Measurements from ENCODE around the gene SLC9A8.
"Not testable (repeated sequence)": the region's sequence is repeated elsewhere in the genome, so short reads cannot be mapped to it uniquely, and the experiment has no call there.

The SLC9A8 gene, protein sequence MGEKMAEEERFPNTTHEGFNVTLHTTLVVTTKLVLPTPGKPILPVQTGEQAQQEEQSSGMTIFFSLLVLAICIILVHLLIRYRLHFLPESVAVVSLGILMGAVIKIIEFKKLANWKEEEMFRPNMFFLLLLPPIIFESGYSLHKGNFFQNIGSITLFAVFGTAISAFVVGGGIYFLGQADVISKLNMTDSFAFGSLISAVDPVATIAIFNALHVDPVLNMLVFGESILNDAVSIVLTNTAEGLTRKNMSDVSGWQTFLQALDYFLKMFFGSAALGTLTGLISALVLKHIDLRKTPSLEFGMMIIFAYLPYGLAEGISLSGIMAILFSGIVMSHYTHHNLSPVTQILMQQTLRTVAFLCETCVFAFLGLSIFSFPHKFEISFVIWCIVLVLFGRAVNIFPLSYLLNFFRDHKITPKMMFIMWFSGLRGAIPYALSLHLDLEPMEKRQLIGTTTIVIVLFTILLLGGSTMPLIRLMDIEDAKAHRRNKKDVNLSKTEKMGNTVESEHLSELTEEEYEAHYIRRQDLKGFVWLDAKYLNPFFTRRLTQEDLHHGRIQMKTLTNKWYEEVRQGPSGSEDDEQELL

DNA sequence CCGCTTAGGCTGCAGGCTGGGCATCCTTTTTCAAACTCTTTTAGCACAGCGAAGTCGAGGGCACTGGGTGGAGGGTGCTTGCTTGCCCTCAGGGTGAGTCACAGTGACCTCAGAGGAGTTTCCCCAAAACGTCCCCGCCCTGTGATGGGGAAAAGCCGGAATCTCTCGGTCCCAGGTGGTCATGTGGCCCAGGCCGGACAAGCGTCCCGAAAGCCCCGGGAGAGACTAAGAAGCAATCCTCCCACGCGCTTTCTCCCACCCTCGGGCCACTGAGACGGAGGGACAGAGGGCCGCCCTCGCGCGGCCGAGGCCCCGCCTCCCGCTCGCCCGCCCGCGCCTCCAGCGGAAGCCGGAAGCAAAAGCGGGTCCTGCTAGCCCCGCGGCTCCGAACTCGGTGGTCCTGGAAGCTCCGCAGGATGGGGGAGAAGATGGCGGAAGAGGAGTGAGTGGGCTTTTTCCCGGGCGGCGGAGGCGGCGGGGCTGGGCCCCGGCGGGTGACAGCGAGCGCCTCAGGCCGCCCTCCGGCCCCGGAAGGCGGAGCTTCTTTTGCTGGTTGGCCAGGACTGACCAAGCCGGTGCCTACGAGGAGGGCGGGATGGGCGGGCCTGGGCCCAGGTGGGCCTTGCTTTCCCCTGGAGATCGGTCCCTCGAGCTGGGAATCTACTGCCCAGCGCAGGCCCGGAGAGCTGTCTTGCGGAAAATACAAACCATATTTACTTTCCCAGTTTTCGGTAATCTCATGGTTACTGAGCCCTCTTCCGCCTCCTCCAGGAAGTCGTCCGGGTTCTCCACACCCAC is at the start of gene SLC9A8:
TSS of gene SLC9A8 (plus strand) at position 322 of the 798 bp plus-strand sequence. CDS start at position 417, 95 bp downstream.
- FAIRE-seq = no peak

DNA sequence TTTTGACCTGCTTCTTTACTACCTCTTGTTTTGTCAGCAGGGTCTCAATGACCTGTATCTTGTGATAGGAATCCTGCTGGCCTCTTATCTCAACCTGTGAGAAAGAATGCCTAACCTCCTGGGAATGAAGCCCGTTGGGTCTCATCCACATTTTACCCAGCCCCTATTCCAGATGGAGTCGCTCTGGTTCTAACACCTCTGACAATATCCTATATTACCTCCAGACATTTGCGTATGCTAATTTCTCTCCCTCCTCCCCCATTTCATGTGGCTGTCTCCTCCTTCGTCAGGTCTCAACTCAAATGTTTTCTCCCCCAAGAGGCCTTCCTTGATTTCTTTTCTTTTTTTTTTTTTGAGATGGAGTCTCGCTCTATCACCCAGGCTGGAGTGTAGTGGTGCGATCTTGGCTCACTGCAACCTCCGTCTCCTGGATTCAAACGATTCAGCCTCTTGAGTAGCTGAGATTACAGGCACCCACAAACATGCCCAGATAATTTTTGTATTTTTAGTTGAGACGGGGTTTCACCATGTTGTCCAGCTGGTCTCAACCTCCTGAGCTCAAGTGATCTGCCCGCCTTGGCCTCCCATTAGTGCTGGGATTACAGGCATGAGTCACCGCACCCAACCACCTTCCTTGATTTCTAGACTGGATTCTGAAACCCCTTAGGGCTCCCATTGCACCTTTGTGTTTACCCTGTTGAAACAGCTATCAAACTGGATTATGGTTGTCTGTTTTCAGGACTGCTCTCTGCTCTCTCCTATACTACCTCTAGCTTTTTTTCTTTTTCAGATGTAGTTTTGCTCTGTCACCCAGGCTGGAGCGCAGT is 49.5 kb upstream of the SLC9A8 start:
- no peak for FAIRE-seq

DNA sequence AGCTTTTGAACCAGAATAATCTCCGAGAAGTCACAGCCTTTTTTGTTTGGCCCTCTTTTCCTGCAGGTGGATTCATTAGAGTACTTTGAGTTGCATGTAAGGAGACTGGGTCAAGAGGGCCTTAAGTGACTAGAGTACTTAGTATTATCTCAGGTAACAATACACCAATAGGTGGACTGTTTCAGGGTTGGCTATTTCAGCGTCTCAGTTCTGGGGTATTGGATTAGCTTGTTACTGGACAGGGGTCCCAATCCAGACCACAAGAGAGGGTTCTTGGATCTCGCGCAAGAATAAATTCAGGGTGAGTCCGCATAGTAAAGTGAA is 47.3 kb upstream of the SLC9A8 start:
- FAIRE-seq = no peak

DNA sequence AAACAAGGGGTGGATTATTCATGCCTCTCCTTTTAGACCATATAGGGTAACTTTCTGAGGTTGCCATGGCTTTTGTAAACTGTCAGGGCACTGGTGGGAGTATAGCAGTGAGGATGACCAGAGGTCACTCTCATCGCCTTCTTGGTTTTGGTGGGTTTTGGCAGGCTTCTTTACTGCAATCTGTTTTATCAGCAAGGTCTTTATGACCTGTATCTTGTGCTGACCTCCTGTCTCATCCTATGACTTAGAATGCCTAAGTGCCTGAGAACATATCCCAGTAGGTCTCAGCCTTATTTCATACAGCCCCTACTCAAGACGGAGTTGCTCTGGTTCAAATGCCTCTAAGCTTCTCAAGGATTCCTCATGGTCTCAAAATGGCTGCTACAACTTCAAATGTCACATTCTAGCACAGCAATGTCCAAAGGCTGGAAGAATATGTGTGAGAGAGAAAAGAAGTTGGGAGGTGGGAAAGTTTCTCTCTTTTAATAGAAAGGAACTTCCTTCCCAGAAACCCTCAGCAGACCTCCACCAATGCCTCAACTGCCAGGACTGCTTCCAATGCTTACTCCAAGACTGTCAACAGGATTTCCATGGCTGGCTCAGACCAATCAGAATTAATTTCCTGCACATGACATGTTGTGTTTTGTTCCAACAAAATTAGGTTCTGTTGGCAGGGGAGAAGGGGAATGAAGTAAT is 46.6 kb upstream of the SLC9A8 start:
- FAIRE-seq = no peak

DNA sequence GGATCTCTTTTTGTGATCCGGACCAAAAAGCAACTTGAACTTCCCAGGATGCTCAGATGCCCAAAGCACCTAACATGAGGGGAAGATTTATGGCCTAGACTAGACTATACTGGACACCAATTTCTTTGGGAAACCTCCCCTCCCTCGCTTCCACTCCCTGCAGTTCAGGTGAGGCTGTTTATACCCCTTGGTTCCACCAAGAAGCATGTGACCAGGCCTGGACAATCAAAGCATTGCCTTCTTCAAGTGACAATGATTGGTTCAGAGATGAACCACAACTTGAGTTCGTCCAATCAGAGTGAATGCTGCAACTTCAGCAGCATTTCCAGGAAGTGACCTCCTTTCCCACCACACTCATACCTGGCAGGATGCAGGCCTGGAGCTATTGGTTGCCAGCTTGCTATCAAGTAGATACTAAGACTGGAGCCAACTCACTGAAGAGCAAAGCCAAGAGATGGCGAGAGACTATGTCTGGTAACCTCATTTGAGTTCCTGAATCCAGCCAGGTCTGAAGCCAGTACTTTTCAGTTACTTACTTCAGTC is 45.6 kb upstream of the SLC9A8 start:
- FAIRE-seq = no peak

DNA sequence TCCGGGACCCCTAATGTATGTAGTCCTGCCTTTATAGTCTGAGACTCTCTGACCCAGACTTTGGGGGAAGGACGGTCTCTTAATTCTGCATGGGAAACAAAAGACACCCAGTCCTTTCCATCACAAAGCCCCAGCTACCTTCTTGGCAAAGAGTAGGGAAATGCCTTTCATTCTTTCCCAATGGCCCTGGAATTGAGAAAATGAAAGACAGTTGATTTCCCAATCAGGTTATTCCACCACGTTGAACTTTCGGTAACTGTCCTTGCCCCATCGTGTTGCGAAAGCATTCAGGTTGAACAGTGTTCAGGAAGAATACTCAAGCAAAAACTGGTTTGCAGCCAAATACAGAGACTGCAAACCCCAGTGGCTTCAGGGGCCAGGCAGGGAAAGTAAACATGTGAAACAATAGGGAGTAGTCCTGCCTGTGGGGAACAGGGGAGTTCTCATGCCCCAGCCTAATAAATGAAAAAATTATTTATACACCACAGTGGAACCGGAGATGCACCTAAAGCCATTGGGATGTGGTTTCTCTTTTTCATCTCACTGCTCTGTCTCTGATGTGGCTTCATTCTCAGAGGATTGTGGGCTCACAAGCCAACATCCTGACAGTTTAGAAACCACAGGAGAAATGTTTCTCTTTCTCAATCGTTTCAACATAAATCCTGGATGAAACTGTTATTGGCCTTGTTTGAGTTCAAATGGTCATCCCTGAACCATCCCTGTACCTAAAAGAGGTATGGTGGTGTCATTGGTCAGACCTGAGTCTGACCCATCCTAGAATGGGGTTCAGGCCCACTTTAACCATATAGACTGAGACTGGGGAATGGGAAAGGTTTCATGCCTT is 44.2 kb upstream of the SLC9A8 start:
- no peak for FAIRE-seq

DNA sequence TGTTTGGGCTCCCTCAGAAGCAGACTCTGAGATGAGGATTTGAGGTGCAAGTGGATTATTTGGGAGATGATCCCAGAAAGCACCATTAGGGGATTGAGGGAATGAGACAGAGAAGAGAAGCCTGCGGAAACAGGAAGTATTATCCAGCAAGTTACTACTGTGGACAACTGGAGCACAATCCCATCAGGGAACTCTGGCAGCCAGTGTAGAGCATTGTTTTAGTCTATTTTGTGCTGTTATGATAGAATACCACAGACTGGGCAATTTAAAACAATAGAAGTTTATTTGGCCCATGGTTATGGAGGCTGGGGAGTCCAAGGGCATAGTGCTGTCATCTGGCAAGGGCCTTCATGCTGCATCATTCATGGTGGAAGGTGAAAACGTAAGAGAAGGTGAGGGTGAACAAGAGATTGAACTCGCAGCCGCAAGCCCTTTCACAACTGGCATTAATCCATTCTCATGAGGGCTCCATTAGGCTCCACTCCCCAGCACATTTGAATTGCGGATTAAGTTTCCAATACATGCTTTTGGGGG is 43.5 kb upstream of the SLC9A8 start:
- FAIRE-seq = no peak

DNA sequence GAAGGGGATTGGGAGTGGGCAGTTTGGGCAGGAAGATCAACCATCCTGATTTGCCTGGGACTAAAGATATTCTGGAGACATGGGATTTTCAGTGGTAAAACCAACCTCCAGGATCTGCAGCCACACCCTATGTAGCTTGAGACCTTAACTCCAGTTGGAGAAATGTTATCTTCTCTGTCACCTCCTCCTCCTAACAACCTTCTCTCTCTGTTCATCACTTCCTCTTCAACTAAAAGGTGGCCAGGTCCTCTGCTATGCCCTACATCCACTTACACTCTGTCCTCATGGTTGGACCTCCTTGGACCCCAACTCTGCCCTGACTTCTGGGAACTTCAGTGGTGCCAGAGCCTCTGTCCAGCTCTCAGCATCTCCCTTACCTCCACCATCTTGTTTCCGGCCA is 42.0 kb upstream of the SLC9A8 start:
- no peak for FAIRE-seq

DNA sequence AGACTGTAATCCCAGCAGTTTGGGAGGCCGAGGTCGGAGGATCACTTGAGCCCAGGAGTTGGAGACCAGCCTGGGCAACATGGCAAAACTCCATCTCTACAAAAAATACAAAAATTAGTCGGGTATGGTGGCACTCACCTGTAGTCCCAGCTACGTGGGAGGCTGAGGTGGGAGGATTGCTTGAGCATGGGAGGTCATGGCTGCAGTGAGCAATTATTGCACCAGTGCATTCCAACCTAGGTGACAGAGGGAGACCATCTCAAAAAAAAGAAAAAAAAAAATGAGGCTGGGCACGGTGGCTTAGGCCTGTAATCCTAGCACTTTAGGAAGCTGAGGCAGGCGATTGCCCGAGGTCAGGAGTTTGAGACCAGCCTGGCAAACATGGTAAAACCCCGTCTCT is 38.4 kb upstream of the SLC9A8 start:
- FAIRE-seq = not testable (repeated sequence)

DNA sequence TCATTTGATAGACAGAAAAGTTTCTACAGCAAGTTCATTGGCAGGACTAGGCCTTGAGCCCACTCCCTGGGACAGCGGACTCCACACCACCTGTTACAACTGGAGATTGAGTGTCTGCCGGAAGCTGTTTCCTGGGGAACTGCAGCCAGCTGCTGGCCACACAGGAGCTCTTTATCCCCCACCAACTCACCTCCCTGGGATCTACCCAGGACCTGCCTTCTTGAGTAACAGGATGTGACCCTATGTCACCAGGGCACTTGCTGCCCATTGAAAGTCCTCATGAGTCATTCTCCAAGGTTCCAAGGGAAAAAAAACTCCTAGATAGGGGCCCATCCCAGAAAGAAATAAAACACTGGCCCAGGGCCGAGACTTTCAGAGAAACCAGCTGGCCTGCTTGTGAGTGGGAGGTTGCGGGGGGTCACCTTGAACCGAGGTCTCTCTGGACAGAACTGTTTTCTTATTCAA is 37.4 kb upstream of the SLC9A8 start:
- FAIRE-seq = no peak

DNA sequence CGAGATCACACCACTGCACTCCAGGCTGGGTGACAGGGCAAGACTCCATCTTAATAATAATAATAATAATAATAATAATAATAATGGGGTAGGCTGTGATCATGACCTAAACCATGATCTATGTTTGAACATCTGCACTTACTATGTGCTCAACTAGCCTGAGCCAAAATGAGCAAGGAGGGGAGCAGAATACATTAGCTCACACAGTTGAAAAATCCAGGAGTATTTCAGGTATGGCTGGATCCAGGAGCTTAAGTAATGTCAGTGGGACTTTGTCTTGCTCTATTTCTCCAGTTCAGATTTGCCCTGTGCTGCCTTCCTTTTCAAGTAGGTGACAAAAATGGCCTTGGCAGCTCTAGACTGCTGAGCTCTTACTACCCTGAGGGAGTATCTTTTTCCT is 32.7 kb upstream of the SLC9A8 start:
- FAIRE-seq = no peak

DNA sequence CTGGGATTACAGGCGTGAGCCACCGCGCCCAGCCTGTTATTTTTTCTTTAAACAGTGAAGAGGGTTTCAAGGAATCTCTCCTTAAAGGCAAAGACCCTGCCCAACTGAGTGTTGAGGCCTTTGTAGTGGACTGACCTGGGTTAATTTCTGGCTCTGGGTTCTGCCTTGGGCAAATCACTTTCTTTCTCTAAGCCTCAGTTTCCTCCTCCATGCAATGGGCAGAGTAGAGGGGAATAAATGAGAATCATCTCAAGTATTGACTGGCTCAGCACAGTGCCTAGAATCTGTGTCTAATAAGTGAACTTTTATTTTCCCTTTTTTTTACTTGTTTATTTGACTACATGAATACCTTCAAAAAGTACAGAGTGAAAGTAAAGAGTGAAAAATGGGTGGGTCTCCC is 31.0 kb upstream of the SLC9A8 start:
- no peak for FAIRE-seq

DNA sequence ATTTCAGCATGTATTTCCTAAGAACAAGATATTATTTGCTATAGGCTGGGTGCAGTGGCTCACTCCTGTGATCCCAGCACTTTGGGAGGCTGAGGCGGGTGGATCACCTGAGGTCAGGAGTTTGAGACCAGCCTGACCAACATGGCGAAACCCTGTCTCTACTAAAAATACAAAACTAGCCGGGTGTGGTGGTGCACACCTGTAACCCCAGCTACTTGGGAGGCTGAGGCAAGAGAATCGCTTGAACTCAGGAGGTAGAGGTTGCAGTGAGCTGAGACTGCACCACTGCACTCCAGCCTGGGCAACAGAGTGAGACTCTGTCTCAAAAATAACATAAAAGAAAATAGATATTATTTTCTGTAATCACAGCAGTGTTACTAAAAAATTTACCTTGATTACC is 30.2 kb upstream of the SLC9A8 start:
- FAIRE-seq = not testable (repeated sequence)

DNA sequence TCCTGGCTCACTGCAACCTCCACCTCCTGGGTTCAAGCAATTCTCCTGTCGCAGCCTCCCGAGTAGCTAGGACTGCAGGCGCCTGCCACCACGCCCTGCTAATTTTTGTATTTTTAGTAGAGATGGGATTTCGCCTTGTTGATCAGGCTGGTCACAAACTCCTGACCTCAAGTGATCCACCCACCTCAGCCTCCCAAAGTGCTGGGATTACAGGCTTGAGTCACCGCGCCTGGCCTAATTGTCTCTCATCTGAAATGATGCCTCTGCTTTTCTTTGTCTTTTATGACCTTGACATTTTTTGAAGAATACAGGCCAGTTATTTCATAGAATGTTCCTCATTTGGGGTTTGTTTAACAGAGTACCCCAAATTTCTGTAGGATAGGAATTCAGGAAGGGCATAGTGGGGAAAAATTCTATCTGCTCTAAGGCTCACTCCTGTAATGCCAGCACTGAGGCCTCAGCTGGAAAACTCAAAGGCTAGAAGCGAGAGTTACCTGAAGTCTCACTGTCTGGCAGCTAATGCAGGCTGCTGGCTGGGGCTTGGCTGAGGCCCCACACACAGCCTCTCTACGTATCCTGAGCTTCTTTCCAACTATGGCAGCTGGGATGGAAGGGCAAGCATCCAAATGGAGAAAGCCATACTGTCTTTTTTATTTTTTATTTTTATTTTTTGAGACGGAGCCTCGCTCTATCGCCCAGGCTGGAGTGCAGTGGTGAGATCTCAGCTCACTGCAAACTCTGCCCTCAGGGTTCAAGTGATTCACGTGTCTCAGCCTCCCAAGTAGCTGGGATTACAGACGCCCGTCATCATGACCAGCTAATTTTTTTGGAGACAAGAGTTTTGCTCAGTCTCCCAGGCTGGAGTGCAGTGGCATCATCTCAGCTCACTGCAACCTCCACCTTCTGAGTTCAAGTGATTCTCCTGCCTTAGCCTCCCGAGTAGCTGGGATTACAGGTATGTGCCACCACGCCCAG is 29.3 kb upstream of the SLC9A8 start:
- FAIRE-seq = not testable (repeated sequence)

DNA sequence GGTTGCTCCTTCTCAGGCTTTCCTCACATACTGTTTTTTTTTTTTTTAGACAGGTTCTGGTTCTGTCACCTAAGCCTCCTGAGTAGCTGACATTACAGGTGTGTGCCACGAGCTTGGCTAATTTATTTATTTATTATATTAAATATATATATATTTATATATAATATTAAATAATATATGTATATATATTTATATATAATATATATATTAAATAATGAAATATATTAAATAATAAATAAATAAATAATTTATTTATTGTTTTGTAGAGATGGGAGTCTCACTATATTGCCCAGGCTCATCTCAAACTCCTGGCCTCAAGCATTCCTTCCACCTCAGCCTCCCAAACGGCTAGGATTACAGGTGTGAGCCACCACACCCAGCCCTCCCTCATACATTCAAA is 28.3 kb upstream of the SLC9A8 start:
- FAIRE-seq = no peak

DNA sequence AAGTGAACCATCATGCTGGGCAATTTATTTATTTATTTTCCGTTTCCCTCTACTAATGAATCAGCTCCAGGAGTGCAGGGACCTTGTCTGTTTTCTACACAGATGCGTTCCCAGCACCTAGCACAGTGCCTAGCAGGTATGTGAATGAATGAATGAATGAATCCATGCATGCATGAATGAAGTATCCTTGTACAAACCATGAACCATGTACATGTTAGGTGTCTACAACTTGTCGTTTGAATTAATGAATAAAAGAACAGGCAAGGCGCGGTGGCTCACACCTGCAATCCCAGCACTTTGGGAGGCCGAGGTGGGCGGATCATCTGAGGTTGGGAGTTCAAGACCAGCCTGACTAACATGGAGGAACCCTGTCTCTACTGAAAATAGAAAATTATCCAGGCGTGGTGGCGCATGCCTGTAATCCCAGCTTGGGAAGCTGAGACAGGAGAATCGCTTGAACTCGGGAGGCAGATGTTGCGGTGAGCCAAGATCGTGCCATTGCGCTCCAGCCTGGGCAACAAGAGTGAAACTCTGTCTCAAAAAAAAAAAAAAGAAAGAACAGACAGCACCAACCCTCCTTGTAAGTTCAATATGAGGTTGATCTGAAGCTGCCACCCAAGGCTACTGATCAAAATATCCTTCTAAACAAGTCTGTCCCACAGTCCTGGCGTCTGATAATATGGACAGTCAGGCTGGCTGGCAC is 27.3 kb upstream of the SLC9A8 start:
- no peak for FAIRE-seq

DNA sequence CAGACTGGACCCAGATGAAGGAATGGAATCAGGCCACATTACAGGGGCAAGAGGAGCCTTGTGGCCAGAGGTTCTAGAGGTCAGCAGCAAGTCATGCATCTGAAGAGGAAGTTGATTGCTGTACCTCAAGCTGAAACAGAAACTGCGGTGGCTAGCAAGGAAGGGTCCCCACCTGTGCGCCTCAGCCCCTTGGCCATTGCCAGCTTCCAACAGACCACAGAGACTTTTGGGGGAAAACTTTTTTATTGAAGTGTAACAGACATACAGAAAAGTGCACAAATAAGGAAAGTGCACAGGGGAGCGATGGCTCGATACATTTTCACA is 26.8 kb upstream of the SLC9A8 start:
- FAIRE-seq = no peak

DNA sequence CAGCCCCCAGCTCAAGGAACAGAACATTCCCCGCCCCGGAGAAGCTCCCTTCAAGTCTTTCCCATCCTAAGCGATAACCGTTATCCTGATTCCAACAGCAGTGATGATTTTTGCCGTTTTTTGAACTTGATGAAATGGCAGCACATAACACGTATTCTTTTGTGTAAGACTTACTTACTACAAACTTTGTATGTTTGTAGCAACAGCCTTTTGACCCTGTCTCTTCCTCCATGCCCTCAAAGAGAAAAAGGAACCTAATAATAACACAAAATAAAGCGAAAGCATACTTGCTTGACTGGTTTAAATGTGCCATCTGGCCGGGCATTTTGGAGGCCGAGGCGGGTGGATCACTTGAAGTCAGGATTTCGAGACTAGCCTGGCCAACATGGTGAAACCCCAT is 26.4 kb upstream of the SLC9A8 start:
- FAIRE-seq = no peak
